Measurements from ENCODE around the gene ADAMTS2.

DNA sequence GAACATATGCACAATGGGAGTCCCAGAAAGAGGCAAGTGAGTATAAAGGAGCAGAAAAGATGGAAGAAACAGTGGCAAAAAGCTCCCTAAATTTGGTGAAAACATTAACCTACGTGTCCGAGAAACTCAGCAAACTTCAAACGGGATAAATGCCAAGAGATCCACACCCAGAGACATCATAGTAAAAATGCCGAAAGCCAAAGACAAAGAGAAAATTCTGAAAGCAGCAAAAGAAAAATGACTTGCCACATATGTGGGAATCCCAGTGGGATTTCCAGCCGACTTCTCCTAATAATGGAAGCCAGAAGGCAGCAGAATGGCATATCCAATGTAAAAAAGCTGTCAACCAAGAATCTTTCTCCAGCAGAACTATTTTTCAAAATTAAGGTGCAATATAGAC, 101.2 kb downstream of the ADAMTS2 start:
- TF ChIP-seq, protein P1, sequence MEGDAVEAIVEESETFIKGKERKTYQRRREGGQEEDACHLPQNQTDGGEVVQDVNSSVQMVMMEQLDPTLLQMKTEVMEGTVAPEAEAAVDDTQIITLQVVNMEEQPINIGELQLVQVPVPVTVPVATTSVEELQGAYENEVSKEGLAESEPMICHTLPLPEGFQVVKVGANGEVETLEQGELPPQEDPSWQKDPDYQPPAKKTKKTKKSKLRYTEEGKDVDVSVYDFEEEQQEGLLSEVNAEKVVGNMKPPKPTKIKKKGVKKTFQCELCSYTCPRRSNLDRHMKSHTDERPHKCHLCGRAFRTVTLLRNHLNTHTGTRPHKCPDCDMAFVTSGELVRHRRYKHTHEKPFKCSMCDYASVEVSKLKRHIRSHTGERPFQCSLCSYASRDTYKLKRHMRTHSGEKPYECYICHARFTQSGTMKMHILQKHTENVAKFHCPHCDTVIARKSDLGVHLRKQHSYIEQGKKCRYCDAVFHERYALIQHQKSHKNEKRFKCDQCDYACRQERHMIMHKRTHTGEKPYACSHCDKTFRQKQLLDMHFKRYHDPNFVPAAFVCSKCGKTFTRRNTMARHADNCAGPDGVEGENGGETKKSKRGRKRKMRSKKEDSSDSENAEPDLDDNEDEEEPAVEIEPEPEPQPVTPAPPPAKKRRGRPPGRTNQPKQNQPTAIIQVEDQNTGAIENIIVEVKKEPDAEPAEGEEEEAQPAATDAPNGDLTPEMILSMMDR (IDR thresholded peaks at IDR 0.05), result no peak
- TF ChIP-seq POLR2A (IDR thresholded peaks at IDR 0.05), result no peak
- no peak for TF ChIP-seq POLR2AphosphoS5 (IDR thresholded peaks at IDR 0.05)
